Kidney (tissue), 14 donors: Measurements from ENCODE around the gene EVX2. TPM values are rescaled to one million over a fixed set of nuclear protein-coding genes. Genes with fewer than 3 reads are reported as not detected.

Experiments
- DNase-seq, 5 donors: peaks; one replicate each; pipeline ENCODE4 v3.0.0-alpha.2; 2013 to 2020
- FAIRE-seq: peaks from 2 replicates; lab custom pipeline; 2012; peaks lifted over from hg19 to GRCh38; lab: Jason Lieb, UNC
- H3K27ac ChIP-seq, 2 donors: one replicate each; pipeline ENCODE4 v1.7.0; 2013; ENCODE audit warnings: low read depth in 2 of 2, low read length in 2 of 2, inconsistent platforms in 1 of 2
- H3K27me3 ChIP-seq: one replicate; pipeline ENCODE4 v1.7.1; 2013; ENCODE audit warnings: low read length, inconsistent platforms; ENCODE audit not compliant: control insufficient read depth, insufficient read depth
- H3K36me3 ChIP-seq, 3 donors: one replicate each; pipeline versions ENCODE4 v1.7.0 to v1.7.1; 2013; ENCODE audit warnings: low read length in 3 of 3, control low read depth in 1 of 3, inconsistent platforms in 1 of 3; ENCODE audit not compliant: insufficient read depth in 3 of 3, control insufficient read depth in 2 of 3
- H3K4me1 ChIP-seq, 3 donors: one replicate each; pipeline versions ENCODE4 v1.7.0 to v1.7.1; 2013; ENCODE audit warnings: low read length in 3 of 3, inconsistent platforms in 1 of 3, low read depth in 1 of 3; ENCODE audit not compliant: control insufficient read depth in 2 of 3, insufficient read depth in 2 of 3
- H3K4me3 ChIP-seq, 3 donors: one replicate each; pipeline versions ENCODE4 v1.7.0 to v1.8.1; 2013; ENCODE audit warnings: low read length in 3 of 3, control low read depth in 1 of 3, inconsistent platforms in 1 of 3
- H3K9ac ChIP-seq, 3 donors: one replicate each; pipeline versions ENCODE4 v1.7.0 to v1.7.1; 2013; ENCODE audit warnings: low read length in 3 of 3, control low read depth in 1 of 3, inconsistent platforms in 1 of 3
- H3K9me3 ChIP-seq, 3 donors: one replicate each; pipeline versions ENCODE4 v1.7.0 to v1.7.1; 2013; ENCODE audit warnings: low read length in 3 of 3, control low read depth in 1 of 3, inconsistent platforms in 1 of 3; ENCODE audit not compliant: control insufficient read depth in 2 of 3, insufficient read depth in 1 of 3
- intact Hi-C: fragments of 100-400 bp; cut with DNase I; formaldehyde crosslinking; loops from one replicate; pipeline ENCODE4 v1.11.1; 2022
- polyA plus RNA-seq: library from polyadenylated mRNA; stranded (reverse); fragments of 350-450 nt; fragmentation: Illumina TruSeq; extraction: RNeasy Lipid Tissue Mini Kit (QIAGEN cat#74804); gene quantifications from one replicate; pipeline ENCODE4 v1.2.3, GENCODE V29; 2014; ENCODE audit warnings: low read depth, low replicate concordance; ENCODE audit not compliant: insufficient read depth
- total RNA-seq: library from RNA; stranded (reverse); fragmentation: NEBNext Ultra II Directional; extraction: Animal tissue kit (Norgen Biotek cat#: 25700); gene quantifications from one replicate; pipeline ENCODE4 v1.2.1, GENCODE V29; 2021
- TF ChIP-seq, protein P1 (sequence below): IDR thresholded peaks from 3 replicates; pipeline ENCODE4 v1.5.1; 2012; ENCODE audit warnings: mild to moderate bottlenecking, moderate library complexity, borderline replicate concordance; ENCODE audit not compliant: insufficient read depth; ENCODE audit errors: extremely low read depth
- donor health status: control.
- donor health status: control.
- donor health status: control.
- donor health status: control.
- donor health status: control.
- donor health status: DM: yes; HTN: yes; CAD: no.
- donor health status: Normal renal cell carcinoma (clear cell type).

EVX2 gene
- total and polyA plus RNA-seq, 2 donors from 2014 or later: not detected

DNA sequence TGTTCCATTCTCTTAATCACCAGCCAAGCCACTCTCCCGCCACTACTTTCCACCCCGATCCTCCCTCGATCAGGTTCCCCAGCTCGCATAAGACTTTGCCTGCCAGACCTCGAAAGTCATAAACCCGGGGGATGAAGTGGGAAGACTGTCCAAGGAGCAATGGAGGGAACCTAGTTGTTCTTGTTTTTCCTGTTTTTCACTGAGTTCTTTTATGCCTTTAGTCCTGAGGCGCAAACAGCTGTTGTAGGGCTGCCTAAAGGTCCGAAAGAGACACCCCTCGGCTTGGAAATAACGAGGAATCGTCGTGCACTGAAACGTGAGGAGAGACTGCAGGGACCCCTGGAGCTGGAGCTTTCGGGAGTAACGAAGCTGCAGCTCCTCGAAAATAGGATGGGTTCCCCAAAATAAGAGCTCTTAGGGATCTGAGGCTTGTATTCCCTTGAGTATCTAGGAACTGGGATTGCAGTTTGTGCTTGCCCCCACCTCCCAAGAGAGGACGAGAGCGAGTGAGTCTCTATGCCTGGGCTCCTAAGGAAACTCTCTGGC lies 14.1 kb upstream of the EVX2 start:
- Histone ChIP-seq H3K36me3 (no peaks in the 10 kb centered on the region), H3K27ac (no peak overlapping the region), H3K4me3 (peak overlapping the region in 1 of 3 donors; percentile 32), H3K9ac (no peak overlapping the region), H3K4me1 (peaks cover 0 to 9% (median 5%) of the 10 kb centered on the region in 3 donors), H3K27me3 (peaks cover 75% of the 10 kb centered on the region), H3K9me3 (no peaks in the 10 kb centered on the region)
- FAIRE-seq (no peak), DNase-seq (no peak)
- intact Hi-C loops: loop anchor here (10.0 kb wide), 1 partner anchor 413 kb away; no protein-coding TSS in a partner anchor
- TF ChIP-seq, protein P1, sequence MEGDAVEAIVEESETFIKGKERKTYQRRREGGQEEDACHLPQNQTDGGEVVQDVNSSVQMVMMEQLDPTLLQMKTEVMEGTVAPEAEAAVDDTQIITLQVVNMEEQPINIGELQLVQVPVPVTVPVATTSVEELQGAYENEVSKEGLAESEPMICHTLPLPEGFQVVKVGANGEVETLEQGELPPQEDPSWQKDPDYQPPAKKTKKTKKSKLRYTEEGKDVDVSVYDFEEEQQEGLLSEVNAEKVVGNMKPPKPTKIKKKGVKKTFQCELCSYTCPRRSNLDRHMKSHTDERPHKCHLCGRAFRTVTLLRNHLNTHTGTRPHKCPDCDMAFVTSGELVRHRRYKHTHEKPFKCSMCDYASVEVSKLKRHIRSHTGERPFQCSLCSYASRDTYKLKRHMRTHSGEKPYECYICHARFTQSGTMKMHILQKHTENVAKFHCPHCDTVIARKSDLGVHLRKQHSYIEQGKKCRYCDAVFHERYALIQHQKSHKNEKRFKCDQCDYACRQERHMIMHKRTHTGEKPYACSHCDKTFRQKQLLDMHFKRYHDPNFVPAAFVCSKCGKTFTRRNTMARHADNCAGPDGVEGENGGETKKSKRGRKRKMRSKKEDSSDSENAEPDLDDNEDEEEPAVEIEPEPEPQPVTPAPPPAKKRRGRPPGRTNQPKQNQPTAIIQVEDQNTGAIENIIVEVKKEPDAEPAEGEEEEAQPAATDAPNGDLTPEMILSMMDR: no peak

DNA sequence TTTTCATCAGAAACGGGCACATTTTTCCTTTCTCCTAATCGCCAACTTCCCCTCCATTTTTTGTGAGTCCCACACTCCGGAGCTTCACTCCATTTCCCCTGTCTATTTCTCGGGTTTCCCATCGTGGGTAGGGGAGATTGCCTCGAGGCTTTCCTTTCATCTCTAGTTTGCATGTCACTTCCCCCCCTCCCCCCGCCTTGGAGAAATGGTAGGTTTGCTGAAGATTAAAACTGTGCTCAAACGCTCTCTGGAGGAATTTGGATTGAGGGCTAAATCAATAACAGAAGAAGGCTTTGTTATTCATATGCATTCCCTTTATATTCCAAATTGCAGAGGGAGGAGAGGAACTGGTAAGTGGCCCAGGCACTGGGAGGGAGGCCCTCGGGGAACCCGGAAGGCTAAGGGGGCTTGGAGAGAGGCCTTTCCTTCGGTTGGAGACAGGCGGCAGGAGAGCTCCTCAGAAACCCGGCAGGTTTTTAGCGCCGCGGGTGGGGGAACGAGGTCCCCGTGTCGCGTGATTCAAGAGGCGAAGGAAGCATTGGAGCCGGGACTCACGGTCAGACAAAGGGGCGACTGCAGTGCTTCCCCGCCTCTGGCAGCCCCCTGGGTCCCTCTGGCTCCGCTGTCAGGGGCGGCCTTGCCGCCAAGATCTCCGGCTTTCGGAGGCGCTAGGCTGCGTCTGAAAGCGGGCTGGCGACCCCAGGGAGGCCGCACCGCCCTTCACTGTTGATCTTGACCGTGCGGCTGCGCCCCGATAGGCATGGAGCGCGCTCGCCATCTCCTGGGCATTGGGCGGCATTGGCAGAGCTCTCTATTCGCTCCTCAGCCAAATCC lies 13.4 kb upstream of the EVX2 start:
- H3K9ac ChIP-seq: no peak overlapping the region
- intact Hi-C loops: loop anchor here (10.0 kb wide), 1 partner anchor 412 kb away; no protein-coding TSS in a partner anchor
- H3K27me3 ChIP-seq: peaks cover 74% of the 10 kb centered on the region
- no peak overlapping the region for H3K27ac ChIP-seq
- H3K9me3 ChIP-seq: no peaks in the 10 kb centered on the region
- DNase-seq (peak; percentile 86 to 92 (median 90)), FAIRE-seq (no peak)
- H3K4me1 ChIP-seq: peaks cover 0 to 9% (median 5%) of the 10 kb centered on the region in 3 donors
- H3K4me3 ChIP-seq: peak overlapping the region in 2 of 3 donors; percentile 32 to 62
- TF ChIP-seq, protein P1: peak; percentile 78
- H3K36me3 ChIP-seq: no peaks in the 10 kb centered on the region

DNA sequence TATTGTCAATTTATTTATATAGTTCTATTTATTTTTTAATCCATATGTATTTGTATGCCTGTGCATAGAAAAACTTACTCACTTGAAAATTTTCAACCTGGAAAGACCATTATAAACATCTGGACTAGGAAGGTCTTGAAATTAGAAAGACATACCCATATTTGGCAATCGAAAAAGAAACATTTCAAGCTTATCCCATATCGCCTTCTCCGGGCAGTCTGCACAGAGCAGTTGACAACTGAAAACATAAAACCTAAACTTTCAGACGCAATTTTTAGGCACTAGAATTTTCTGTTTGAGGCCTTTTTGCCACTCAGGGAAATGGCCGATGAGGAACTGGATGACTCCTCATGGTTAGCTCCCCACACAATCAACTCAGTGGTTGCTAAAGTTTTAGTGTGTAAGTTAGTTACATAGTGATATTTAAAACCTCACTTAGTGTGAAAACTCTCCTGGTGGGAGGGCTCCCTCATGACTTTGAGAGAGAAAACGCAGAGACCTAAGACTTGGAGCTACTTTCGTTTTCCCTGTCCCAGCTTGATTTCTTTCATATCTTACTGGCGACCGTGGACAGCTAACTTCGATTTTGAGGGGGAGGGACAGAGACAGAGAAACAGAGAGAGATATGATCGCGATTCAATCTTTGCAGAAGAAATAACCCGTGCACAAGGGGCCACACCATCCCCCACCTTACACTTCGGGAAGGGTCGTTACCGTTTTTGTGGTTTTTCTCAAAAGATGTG lies 12.7 kb upstream of the EVX2 start:
- intact Hi-C loops: loop anchor here (10.0 kb wide), 1 partner anchor 412 kb away; no protein-coding TSS in a partner anchor
- Histone ChIP-seq H3K27ac (no peak overlapping the region), H3K4me1 (peaks cover 0 to 9% (median 5%) of the 10 kb centered on the region in 3 donors), H3K36me3 (no peaks in the 10 kb centered on the region), H3K9me3 (no peaks in the 10 kb centered on the region), H3K9ac (no peak overlapping the region), H3K4me3 (peak overlapping the region in 2 of 3 donors; percentile 32 to 62), H3K27me3 (peaks cover 76% of the 10 kb centered on the region)
- DNase-seq: peak in 4 of 5 donors; percentile 42 to 75 (median 56)
- FAIRE-seq: no peak
- TF ChIP-seq, protein P1: no peak
